GM12865 (cell line): ENCODE results near the gene SRC.

Source experiments
- DNase-seq: peaks from one replicate; pipeline ENCODE4 v3.0.0; 2010; ENCODE audit warnings: low read depth
- H3K4me3 ChIP-seq: 2 replicates; pipeline ENCODE4 v1.5.1; 2011; ENCODE audit warnings: mild to moderate bottlenecking, low read depth, low read length, control low read depth
- CTCF ChIP-seq: IDR thresholded peaks from 2 replicates; pipeline ENCODE4 v1.5.1; 2011; ENCODE audit warnings: low read length, control low read depth, low read depth, inconsistent platforms; ENCODE audit not compliant: insufficient read depth; ENCODE audit errors: missing control alignments

SRC gene

GRCh38 chr20:37416100-37416847 lies 70.3 kb downstream of the SRC start:
- DNase-seq: no peak
- no peak overlapping the region for H3K4me3 ChIP-seq
- no peak for TF ChIP-seq CTCF

GRCh38 chr20:37416848-37417616 lies 71.1 kb downstream of the SRC start:
- DNase-seq: no peak
- no peak overlapping the region for H3K4me3 ChIP-seq
- TF ChIP-seq CTCF: no peak

- H3K4me3 ChIP-seq: no peak overlapping the region
- no peak for DNase-seq
- no peak for TF ChIP-seq CTCF
Observed at GRCh38 chr20:37417617-37418467, 71.9 kb downstream of the SRC start.

GRCh38 chr20:37418591-37419109 lies 72.7 kb downstream of the SRC start:
- H3K4me3 ChIP-seq: no peak overlapping the region
- TF ChIP-seq CTCF: no peak
- DNase-seq: no peak

GRCh38 chr20:37419307-37419706 lies 73.4 kb downstream of the SRC start:
- no peak for DNase-seq
- H3K4me3 ChIP-seq: no peak overlapping the region
- no peak for TF ChIP-seq CTCF

GRCh38 chr20:37419774-37420542 lies 74.0 kb downstream of the SRC start:
- DNase-seq: no peak
- no peak for TF ChIP-seq CTCF
- H3K4me3 ChIP-seq: no peak overlapping the region
